Stimulated activated CD8-positive, alpha-beta memory T cell treated with anti-CD3 and anti-CD28 coated beads, Interleukin-12 subunit alpha, Interleukin-12 subunit beta, amount 100 ng/mL, for 24 hours (primary cell): ENCODE measurements around the gene GATB.

Source experiments
- DNase-seq: peaks from one replicate; pipeline ENCODE4 v3.0.0-alpha.2; 2020; ENCODE audit errors: extremely low read depth

GATB gene

DNA sequence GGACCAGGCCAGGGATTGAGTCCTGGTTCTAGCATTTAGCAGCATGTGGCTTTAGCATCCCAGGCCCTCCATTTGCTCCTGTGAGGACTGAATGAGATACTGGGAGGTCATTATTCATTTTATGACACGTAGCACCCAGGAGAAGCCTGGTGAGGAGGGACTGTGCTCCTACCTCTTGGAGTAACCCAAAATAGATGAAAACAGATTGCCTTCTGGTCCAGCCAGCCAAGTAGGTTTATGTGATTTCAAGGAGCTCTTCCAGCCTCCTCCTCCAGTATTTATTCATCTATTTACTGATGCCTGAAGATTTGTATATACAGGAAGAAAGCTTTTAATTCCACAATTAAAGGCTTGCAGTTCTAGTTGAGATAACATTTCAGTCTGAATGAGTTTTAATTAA lies 109.3 kb downstream of the GATB start:
- no peak for DNase-seq

DNA sequence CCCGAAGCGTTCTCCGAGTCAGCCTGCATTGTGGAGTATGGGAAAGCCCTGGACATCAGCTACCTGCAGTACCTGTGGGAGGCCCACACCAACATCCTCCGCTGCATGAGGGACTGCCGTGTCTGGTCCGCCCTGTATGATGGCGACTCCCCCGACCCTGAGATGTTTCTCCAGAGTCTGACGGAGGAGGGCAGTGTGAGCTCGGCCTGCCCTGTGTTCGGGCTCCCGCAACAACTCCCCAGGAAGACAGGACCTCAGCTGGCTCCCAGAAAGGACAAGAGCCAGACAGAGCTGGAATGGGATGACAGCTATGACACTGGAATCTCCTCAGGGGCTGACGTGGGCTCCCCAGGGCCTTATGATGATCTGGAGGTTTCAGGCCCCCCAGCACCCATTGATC lies 111.3 kb downstream of the GATB start:
- no peak for DNase-seq

DNA sequence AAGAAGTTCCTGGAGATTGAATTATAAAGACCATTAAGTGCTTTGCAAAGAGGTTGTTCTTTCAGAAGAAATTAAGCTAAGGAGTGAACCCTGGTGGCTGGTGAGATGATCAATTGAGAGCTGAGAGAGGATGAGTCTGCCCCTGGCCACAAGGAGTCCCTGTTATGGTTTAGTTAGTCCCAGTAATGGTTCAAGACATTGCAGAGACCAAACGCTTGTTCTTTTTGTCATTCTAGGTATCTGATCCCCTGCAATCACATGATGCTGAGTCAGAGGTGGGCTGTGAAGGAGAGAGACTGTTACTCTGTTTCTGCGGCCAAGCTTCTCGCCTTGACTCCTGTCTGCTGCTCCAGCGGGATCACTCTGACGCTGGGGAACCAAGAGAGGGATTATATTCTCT lies 114.5 kb downstream of the GATB start:
- no peak for DNase-seq

DNA sequence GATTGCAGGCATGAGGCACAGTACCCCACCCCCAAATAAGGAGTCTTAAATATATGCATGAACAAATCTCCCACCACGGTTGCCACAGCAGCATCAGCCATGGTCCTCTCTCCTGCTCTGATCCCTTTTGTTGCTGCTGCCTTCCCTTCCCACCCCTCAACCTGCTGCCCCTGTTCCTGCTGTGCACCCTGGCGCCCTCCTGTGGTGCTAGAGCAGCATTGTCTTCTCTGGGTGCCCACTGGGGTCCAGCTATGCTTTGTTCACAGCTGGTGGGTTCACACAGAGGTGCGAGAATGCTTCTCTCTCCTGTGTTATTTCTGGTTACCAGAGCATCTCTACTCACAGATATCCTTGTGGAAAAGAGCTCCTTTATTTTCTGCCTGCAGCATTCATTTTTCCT lies 116.2 kb downstream of the GATB start:
- no peak for DNase-seq

DNA sequence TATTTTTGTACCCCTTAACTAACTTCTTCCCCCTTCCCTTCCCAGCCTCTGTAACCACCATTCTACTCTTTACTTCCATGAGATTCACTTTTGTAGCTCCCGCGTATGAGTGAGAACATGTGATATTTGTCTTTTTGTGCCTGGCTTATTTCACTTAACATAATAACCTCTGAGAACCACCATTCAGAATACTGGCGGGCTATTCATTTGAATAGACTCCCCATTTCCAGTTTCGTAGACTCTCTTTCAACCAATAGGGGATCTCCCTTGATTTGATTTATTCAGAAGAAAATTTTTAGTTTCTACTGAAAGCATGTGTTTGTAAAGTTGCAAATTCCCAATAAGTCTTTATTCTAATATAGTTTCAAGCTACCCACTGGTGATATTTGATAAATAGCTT lies 117.2 kb downstream of the GATB start:
- no peak for DNase-seq

DNA sequence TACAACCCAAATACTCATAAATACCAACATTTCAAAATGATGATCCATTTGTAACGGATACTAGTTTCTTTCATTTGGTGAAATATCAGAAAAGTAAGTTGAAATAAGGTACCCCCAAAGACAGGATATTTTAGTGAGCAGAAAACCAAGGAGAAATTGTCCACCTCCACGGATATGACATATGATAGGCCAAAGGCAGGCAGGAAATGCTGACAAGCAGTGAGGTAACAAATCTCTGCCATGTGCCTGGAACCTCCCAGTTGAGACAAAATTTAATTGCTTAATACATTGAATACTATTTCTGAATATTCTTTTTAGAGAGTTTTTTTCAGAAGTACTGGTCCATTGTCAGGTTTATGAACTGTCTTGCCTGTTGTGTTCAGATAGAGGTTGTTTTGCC lies 118.8 kb downstream of the GATB start:
- DNase-seq = no peak

DNA sequence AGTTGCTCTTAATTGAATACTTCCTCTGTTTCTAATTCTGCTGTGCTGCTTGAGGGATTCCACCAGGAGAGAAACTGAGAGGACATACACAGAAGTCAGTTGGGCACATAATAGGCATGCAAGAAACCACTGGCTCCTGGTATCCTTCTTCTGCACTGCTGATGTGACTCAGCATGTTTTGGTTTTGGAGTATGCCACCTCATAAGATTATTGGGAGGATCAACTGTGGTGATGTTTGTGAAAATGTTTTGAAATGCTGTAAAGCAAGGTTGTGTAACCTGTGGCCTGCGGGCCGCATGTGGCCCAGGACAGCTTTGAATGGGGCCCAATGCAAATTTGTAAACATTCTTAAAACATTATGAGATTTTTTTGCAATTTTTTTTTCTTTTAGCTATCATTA lies 119.6 kb downstream of the GATB start:
- no peak for DNase-seq

DNA sequence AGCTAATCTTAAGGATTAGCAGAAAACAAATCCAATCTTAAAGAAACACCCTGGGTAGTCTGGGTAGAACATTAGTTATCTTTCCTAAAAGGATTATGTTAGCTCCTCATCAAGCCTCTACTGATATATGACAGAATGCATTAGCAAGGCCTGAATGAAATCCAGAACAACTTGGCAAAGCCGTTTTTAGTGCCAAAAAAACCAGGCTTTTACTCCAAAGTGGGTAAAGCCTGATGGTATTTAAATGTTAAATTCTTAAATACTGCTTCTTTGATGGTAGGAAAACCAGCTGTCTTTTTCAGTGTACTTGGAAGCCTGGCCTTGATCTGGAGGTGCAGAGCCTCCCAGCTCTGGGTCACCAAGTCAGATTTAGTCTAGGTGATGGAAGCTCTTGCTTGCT lies 120.4 kb downstream of the GATB start:
- DNase-seq = no peak

DNA sequence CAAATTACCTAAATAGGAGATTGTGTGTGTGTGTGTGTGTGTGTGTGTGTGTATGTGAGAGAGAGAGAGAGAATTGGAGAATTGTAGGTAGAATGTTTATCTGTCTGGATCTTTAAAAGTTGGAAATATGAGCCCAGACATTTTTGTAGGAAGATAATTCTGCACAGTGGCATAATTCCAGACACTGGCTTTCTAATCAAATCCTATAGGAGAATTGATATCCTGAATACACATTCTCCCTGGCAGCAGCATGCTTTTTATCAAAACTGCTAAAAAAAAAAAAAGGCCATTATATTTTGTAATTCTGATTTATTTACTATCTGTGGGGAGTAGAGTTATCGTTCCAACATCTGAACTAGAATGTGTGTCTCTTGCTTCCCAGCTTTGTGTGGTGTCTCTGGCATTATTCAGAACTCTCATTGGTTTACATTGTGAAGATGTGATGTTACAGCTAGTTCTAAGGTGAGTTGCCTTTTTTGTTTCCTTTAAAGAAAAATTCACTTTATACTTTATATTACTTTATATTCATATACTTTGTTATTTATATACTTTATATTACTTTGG lies 122.4 kb downstream of the GATB start:
- no peak for DNase-seq

DNA sequence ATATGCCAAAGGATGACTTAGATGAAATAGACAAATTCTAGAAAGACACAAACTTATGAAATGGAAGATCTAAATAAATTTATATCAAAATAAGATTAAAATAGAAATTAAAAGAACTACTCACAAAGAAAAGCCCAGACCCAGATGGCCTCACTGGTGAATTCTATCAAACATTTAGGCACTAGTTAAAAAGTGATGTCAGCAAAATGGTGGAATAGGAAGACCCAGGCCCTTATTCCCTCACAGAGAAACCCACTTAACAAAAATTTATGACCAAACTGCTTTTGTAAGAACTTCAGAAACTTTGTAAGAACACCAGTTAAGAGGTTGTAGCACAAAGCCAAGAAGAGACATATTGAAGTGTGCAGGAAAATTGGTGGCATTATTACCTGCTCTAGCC lies 129.5 kb downstream of the GATB start:
- no peak for DNase-seq

DNA sequence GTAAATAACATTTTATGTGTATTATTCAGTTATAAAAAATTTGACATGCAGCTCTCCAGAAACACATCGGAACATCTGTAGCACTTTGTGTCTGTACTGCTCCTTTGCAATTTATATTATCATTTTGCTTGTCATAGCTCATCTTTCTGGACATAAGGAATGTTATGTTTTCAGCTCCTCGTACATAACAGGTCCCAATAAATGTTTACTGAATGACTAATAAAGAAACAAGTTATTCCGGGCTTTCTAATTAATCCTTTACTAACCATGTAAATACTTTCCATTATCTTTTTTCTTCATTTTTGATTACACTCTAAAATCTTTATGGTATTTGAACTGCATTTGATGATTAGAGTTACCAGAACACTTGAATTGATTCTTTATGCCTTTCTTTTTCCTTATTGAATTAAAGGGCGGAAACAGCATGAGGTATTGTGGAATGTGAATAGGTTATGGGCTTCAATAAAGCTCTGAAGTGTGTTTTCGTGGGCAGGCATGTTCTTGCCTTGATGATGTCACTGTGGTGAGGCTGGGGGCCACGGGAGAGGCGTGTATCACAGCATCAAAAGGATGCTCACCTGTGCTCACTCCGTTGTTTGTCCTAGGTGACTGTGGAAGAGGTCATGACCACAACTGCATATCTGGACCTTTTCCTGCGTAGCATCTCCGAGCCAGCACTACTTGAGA lies 131.6 kb downstream of the GATB start:
- no peak for DNase-seq

DNA sequence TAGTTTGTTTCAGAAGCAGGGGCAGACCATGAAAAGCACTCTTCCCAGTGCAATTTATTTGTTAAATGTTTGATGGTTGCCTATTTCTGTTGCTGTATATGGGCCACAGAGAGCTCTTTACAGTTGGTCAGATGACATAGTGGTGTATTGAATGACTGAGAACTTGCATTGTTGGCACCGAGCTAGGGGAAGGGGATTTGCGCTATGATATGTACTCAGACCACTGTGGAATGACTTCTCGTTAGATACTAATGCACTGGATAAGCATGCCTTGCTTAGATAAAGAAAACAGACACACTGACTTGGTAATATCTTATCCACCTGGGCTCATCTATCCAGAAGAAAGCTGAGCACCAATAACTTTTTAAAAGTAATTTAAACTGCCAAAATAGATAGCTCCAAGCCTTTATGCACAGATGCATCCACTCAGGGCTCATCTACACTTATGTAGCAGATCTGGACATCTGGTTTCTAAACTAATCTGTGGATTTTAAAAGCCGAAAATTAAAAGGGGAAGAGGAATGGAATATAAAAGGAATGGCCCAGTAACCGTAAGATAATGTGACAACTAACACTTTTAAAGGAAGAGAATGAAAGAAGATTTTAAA lies 132.7 kb downstream of the GATB start:
- no peak for DNase-seq

DNA sequence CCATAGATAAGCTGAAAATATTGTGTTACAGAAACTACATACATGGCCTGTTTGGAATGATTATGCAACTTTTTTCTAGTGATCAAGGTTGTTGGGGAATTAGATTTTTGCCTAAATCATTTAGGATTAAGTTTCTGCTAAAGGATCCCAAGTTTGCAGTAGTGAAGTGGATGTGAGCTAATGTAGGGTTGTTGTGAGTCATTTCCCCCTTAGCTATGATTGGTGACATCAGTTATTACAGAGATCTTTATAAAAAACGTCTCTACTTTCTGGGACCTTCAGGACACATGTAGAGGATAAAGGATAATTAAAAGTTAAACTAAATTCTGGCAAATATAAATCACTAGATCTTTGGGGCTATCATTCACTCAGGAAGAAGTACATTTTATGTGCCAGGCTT lies 133.3 kb downstream of the GATB start:
- DNase-seq = no peak

DNA sequence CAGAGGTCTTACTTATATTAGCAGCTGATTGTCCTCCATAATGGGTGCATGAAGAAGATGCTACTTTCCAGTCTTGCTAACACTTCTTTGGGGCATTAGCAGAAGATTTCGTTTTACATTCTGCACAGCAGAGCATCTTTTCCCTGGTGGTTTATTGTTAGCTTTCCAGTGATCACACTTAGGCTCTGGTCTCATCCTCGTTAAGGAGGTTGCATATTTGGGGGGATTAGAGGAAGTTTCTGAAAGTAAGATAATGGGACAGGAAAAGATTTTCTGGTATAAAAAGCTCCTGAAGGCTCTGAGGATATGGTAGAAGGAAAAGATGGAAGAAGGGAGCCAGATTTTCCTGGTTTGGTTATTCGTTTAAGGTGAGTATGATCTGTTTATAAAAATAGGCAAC lies 134.1 kb downstream of the GATB start:
- DNase-seq = no peak

DNA sequence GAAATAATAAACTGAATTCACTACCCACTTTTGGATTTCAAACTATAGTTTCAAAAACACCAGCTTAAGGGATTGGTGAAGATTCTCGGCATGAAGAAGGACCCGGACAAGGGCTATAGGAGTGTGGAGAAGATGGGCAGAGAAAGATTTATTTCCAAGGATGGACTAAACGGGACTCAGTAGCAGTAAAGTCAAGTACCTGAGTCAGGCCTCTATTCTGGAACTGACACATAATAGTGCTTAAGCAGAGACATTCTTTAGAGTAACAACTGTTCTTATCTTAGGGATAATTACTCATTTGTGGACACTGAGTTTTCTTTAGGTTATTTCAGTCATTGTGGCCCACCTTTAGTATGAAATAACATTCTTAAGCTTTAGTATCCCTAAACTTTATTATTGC lies 134.6 kb downstream of the GATB start:
- DNase-seq = no peak

DNA sequence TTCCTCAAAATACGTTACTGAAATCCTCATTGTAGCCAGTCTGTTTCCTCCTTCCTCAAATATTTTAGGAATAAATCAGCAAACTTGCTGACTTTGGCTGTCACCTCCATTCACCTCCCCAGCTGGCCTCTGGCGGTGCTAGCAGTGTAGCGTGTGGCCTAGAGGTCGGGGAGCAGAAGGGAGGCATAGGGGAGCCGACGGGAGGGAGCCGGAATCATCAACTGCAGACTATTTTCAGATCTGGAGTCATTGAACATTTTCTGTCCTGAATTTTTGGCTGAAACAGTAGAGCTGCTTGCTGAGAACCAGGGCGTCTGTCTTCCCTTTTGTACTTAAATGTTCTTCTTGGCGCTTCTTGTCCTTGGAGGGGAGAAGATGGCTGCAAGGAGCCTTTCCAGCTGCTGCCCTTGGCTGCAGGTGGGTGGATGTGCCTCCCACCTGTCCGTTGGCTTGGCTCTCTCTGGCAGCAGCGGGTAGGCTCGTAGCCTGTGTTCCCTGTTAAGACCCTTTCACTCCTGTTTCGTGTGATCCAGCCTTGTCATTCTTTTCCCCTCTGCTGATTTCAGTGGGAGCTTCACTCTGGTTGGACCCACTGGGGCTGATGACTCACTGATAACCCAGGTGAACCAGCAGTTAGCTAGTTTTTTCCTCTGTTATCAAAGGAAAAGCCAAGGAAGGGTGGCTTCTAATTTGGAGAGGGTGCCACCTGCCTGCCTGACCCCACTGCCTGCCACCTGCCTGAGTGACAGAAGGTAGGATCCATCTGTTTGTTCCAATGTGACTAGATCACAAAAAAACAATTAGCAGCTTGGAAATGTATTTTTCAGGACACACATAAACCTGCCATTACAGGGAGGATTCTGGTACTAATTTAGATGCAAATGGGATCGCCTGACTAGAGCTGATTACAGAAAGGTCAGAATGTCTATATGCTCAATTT lies 135.9 kb downstream of the GATB start:
- DNase-seq = no peak
